ENCODE measurements around the gene ZFAND5.

ZFAND5 gene

DNA sequence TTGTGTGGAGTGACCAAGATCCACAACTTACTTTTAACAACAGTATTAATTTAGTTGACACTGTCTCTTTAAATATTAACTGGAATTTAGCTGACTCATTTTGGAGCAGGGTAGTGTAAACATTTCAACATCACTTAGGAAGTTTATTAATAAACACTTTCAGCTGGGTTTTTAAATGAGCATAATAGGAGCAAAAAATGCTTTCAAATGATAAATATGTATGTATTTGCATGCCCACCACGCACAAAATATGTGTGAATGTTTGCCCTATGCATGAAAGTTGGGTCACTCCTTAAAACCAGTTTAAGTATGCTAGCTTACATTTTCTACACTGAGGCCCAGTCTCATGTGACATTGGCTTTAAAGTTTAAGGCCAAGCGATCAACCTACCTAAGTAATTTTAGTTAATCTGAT lies 2.9 kb downstream of the ZFAND5 start:
- Mint-ChIP-seq H3K9me3 (no peaks in the 10 kb centered on the region), H3K4me1 (peaks cover 70% of the 10 kb centered on the region), H3K36me3 (ENCODE audit: low read depth) (peaks cover 45% of the 10 kb centered on the region), H3K27me3 (ENCODE audit: low read depth, poor library complexity) (no peaks in the 10 kb centered on the region), H3K27ac (no peak overlapping the region), H3K4me3 (peak overlapping the region; percentile 97)
- DNase-seq: no peak
- TF ChIP-seq, protein P1, sequence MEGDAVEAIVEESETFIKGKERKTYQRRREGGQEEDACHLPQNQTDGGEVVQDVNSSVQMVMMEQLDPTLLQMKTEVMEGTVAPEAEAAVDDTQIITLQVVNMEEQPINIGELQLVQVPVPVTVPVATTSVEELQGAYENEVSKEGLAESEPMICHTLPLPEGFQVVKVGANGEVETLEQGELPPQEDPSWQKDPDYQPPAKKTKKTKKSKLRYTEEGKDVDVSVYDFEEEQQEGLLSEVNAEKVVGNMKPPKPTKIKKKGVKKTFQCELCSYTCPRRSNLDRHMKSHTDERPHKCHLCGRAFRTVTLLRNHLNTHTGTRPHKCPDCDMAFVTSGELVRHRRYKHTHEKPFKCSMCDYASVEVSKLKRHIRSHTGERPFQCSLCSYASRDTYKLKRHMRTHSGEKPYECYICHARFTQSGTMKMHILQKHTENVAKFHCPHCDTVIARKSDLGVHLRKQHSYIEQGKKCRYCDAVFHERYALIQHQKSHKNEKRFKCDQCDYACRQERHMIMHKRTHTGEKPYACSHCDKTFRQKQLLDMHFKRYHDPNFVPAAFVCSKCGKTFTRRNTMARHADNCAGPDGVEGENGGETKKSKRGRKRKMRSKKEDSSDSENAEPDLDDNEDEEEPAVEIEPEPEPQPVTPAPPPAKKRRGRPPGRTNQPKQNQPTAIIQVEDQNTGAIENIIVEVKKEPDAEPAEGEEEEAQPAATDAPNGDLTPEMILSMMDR (IDR thresholded peaks at IDR 0.05): no peak

DNA sequence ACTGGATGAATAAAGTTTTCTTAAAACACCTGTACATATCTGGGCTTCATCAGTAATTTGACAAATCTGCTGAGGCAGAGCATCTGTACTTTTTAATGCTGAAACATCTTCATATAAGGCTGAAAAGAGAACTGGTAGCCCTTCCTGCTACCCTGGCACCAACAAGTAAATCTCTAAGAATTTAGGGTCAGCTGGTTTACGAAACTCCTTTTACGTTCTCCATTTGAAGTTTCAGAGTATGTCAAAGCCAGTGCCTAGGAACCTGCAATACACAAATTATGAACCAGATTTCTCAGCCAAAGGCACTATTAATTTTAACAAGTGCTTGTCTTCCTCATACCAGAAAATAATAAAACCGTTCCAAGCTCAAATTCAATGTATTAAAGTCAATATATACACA lies 3.8 kb downstream of the ZFAND5 start:
- H3K27ac Mint-ChIP-seq: no peak overlapping the region
- H3K36me3 Mint-ChIP-seq (ENCODE audit: low read depth): peaks cover 54% of the 10 kb centered on the region
- no peak for DNase-seq
- H3K4me1 Mint-ChIP-seq: peaks cover 80% of the 10 kb centered on the region
- TF ChIP-seq, protein P1 (IDR thresholded peaks at IDR 0.05): no peak
- H3K27me3 Mint-ChIP-seq (ENCODE audit: low read depth, poor library complexity): no peaks in the 10 kb centered on the region
- H3K9me3 Mint-ChIP-seq: no peaks in the 10 kb centered on the region
- peak overlapping the region; percentile 97 for H3K4me3 Mint-ChIP-seq

DNA sequence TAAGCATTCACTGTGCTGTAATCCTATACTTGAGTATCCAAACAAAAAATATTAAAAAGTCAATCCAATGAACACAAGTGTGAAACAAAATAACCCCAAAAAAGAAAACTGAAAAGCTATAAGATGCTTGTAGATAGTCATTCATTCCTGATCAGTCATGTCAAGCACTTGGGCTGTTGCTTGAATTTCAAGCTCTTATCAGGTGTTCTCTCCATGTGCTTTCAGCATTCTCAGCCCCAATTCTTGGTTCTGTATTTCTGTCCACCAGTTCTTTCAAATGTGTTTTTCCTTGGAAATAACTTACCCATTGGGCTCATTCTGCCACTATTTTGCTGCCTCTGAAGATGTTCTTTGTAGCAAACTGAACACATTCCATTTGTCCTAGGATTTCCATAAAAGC lies 4.7 kb downstream of the ZFAND5 start:
- no peak for DNase-seq
- H3K27ac Mint-ChIP-seq: peak overlapping the region; percentile 64
- peak overlapping the region; percentile 28 for H3K4me3 Mint-ChIP-seq
- no peaks in the 10 kb centered on the region for H3K9me3 Mint-ChIP-seq
- TF ChIP-seq, protein P1 (IDR thresholded peaks at IDR 0.05): no peak
- H3K27me3 Mint-ChIP-seq (ENCODE audit: low read depth, poor library complexity): no peaks in the 10 kb centered on the region
- H3K36me3 Mint-ChIP-seq (ENCODE audit: low read depth): peaks cover 63% of the 10 kb centered on the region
- H3K4me1 Mint-ChIP-seq: peaks cover 73% of the 10 kb centered on the region

DNA sequence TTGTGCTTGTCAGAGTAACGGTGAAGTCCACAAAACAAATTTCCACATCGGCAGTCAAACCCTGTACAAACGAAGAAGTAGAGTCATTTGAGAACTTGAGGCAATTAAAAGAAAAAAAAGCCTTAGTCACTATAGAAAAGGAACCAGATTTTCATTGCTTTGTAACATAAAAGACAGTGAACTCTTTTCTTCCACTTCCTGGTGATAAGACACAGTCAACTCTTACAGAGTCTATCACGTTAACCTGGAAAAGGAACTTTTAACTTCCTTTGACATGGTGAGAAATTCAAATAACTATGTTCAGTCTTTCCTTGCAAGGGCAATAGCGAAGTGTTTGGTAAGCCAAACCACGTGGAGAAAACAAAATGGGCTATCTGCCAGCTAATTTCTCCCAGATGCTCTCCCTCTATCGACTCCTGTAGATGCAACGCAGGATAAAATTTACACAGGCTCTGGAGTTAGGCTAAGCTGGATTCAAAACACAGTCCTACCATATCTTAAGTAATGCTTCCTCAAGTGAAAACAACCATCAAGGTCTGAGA lies 8.9 kb downstream of the ZFAND5 start:
- Mint-ChIP-seq H3K4me1 (peaks cover 59% of the 10 kb centered on the region), H3K27me3 (ENCODE audit: low read depth, poor library complexity) (no peaks in the 10 kb centered on the region), H3K4me3 (no peak overlapping the region), H3K9me3 (no peaks in the 10 kb centered on the region), H3K36me3 (ENCODE audit: low read depth) (peaks cover 83% of the 10 kb centered on the region), H3K27ac (peak overlapping the region; percentile 93)
- TF ChIP-seq, protein P1 (IDR thresholded peaks at IDR 0.05): no peak
- no peak for DNase-seq

DNA sequence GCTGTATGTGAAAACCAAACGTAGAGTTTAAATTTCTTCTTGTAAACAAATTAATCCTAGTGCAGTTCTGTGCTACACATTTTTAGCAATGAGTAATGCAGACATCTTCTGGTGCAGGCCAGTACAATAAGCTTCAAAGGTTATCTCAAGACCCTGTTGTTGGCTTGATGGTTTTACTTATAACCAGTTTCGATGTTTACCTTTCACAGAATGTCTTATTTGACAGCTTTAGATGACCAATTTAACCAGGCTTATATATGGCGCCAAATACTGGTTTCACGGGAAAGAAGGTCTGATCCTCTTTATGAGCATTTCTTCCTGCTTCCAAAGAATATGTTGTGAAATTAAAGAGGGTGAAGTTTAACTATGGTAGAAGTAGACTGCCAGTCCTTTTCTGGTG lies 9.9 kb downstream of the ZFAND5 start:
- Mint-ChIP-seq H3K4me3 (no peak overlapping the region), H3K4me1 (peaks cover 49% of the 10 kb centered on the region), H3K27me3 (ENCODE audit: low read depth, poor library complexity) (no peaks in the 10 kb centered on the region), H3K9me3 (no peaks in the 10 kb centered on the region), H3K36me3 (ENCODE audit: low read depth) (peaks cover 78% of the 10 kb centered on the region), H3K27ac (no peak overlapping the region)
- TF ChIP-seq, protein P1 (IDR thresholded peaks at IDR 0.05): no peak
- no peak for DNase-seq

DNA sequence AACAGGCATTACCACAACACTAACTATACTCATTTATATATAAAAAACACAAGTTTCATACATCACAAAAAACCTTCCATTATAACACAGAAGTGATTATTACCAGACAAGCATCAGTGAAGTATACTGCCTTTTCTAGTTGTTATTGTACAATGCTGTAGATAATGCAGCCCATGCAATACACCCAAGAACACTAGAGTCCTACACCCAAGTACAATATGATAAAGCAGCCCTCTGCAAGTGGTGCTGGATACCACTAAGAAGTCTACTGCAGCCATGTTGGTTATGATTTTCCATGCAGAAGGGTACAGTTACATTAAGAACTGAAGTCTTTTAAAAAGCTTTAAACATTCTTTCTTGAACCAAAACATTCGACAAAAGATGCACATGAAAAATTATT lies 10.3 kb downstream of the ZFAND5 start:
- Mint-ChIP-seq H3K27me3 (ENCODE audit: low read depth, poor library complexity) (no peaks in the 10 kb centered on the region), H3K9me3 (no peaks in the 10 kb centered on the region), H3K36me3 (ENCODE audit: low read depth) (peaks cover 74% of the 10 kb centered on the region), H3K4me1 (peaks cover 45% of the 10 kb centered on the region), H3K4me3 (no peak overlapping the region), H3K27ac (no peak overlapping the region)
- TF ChIP-seq, protein P1 (IDR thresholded peaks at IDR 0.05): no peak
- DNase-seq: no peak

Data from nephron progenitor cell (in vitro differentiated cells).